HCT116 (cell line): ENCODE measurements around the gene CISTR. TPM values are rescaled to one million over a fixed set of nuclear protein-coding genes. Genes with fewer than 3 reads are reported as not detected.

Experiments
- ATAC-seq: fragments of 200-7000 bp; cut with Tn5 transposase; 2 replicates; pipeline ENCODE4 v1.9.1; 2020; ENCODE audit warnings: mild to moderate bottlenecking, moderate library complexity
- BruUV-seq: library from RNA; stranded (reverse); fragments of 400-500 nt; replicated peaks from 2 replicates; lab custom pipeline; 2021; lab: Mats Ljungman, UMichigan
- CTCF ChIA-PET: fragments of 300-600 bp; sonication (Branson Sonifier 250); formaldehyde crosslinking; loops from one replicate; lab custom pipeline; 2021; ENCODE audit warnings: antibody characterized with exemption; lab: Charles Lee
- POLR2A ChIA-PET: fragments of 300-600, 350-600 bp; sonication (Branson Sonifier 250); formaldehyde crosslinking; loops from one replicate; lab custom pipeline; 2021; ENCODE audit warnings: antibody characterized with exemption; lab: Charles Lee
- RAD21 ChIA-PET, 2 experiments: fragments of 300-600 bp; sonication (Branson Sonifier 250); formaldehyde crosslinking; loops; one replicate each; lab custom pipeline; 2023; ENCODE audit warnings: low total read pairs in 2 of 2; ENCODE audit not compliant: uncharacterized antibody in 2 of 2, unreplicated experiment in 2 of 2, low non-redundant PET in 1 of 2; lab: Charles Lee
- DNase-seq: peaks from one replicate; pipeline ENCODE4 v3.0.0-alpha.2; 2010; ENCODE audit warnings: low read depth, low spot score
- H2AFZ ChIP-seq: fragments of 200-600 bp; shearing (Covaris generic), sonication (generic); 2 replicates; pipeline ENCODE4 v1.6.1; 2017; ENCODE audit warnings: low read depth, mixed run types, mixed read lengths, antibody characterized with exemption, low read length; ENCODE audit not compliant: poor library complexity, severe bottlenecking
- H3K27ac ChIP-seq: 2 replicates; pipeline ENCODE4 v1.5.1; 2012; ENCODE audit warnings: low read depth, low read length
- H3K27me3 ChIP-seq: fragments of 200-600 bp; sonication (generic); 2 replicates; pipeline ENCODE4 v1.6.1; 2016; ENCODE audit warnings: mixed run types, low read length, mixed read lengths; ENCODE audit not compliant: insufficient read depth
- H3K36me3 ChIP-seq, 2 experiments: fragments of 200-500 bp in 1 of 2; fragments of 200-600 bp in 1 of 2; sonication (Bioruptor generic) in 1 of 2; sonication (generic) in 1 of 2; 2 replicates each; pipeline versions ENCODE4 v1.5.1 to v1.6.1; 2014 to 2016; ENCODE audit warnings: low read length in 2 of 2, inconsistent platforms in 1 of 2, mixed read lengths in 1 of 2, mixed run types in 1 of 2; ENCODE audit not compliant: insufficient read depth in 2 of 2, control insufficient read depth in 1 of 2
- H3K4me1 ChIP-seq, 2 experiments: fragments of 200-600 bp in 1 of 2; sonication (generic) in 1 of 2; 2 replicates each; pipeline versions ENCODE4 v1.5.1 to v1.6.1; 2012 to 2017; ENCODE audit warnings: low read length in 2 of 2, inconsistent platforms in 1 of 2, mild to moderate bottlenecking in 1 of 2, mixed read lengths in 1 of 2, mixed run types in 1 of 2, moderate library complexity in 1 of 2; ENCODE audit not compliant: insufficient read depth in 2 of 2, control insufficient read depth in 1 of 2
- H3K4me2 ChIP-seq: fragments of 200-600 bp; sonication (generic); 2 replicates; pipeline ENCODE4 v1.6.1; 2017; ENCODE audit warnings: mixed run types, low read length, mixed read lengths
- H3K4me3 ChIP-seq, 2 experiments: fragments of 200-600 bp in 1 of 2; sonication (generic) in 1 of 2; replicated peaks in 1 of 2; 2 replicates each; pipeline ENCODE4 v1.5.1; 2011 to 2016; ENCODE audit warnings: low read length in 2 of 2, control low read depth in 1 of 2, low read depth in 1 of 2, mild to moderate bottlenecking in 1 of 2, mixed read lengths in 1 of 2, mixed run types in 1 of 2
- H3K79me2 ChIP-seq: fragments of 200-600 bp; sonication (generic); 2 replicates; pipeline ENCODE4 v1.6.1; 2017; ENCODE audit warnings: mild to moderate bottlenecking, mixed run types, low read length, moderate library complexity, mixed read lengths; ENCODE audit not compliant: insufficient read depth
- H3K9ac ChIP-seq: fragments of 200-600 bp; sonication (generic); 2 replicates; pipeline ENCODE4 v1.6.1; 2016; ENCODE audit warnings: low read length, mixed read lengths
- H3K9me2 ChIP-seq: fragments of 200-600 bp; sonication (generic), shearing (Covaris generic); 2 replicates; pipeline ENCODE4 v1.6.1; 2017; ENCODE audit warnings: mixed run types, mild to moderate bottlenecking, moderate library complexity; ENCODE audit not compliant: insufficient read depth
- H3K9me3 ChIP-seq, 2 experiments: fragments of 200-500 bp in 1 of 2; fragments of 200-600 bp in 1 of 2; sonication (Bioruptor generic) in 1 of 2; sonication (generic) in 1 of 2; 2 replicates each; pipeline ENCODE4 v1.6.1; 2014 to 2017; ENCODE audit warnings: low read length in 2 of 2, mixed read lengths in 2 of 2, inconsistent platforms in 1 of 2, low read depth in 1 of 2, mild to moderate bottlenecking in 1 of 2, mixed run types in 1 of 2, moderate library complexity in 1 of 2; ENCODE audit not compliant: control insufficient read depth in 1 of 2, insufficient read depth in 1 of 2
- H4K20me1 ChIP-seq: fragments of 200-600 bp; sonication (generic), shearing (Covaris generic); 2 replicates; pipeline ENCODE4 v1.6.1; 2017; ENCODE audit warnings: mixed run types, mild to moderate bottlenecking, moderate library complexity; ENCODE audit not compliant: insufficient read depth
- CTCF ChIP-seq, 3 experiments: fragments of 200-600 bp in 1 of 3; sonication (generic) in 1 of 3; IDR thresholded peaks in 2 of 3; conservative IDR thresholded peaks in 1 of 3; 2 replicates each; pipeline ENCODE4 v1.5.1; 2012 to 2017; ENCODE audit warnings: low read depth in 2 of 3, low read length in 2 of 3, antibody characterized with exemption in 1 of 3, borderline replicate concordance in 1 of 3, control low read depth in 1 of 3, mild to moderate bottlenecking in 1 of 3, mixed read lengths in 1 of 3, mixed run types in 1 of 3, moderate library complexity in 1 of 3; ENCODE audit not compliant: insufficient read depth in 1 of 3
- EGR1 ChIP-seq: IDR thresholded peaks from 2 replicates; pipeline ENCODE4 v1.6.1; 2012; ENCODE audit warnings: low read depth
- ELF1 ChIP-seq: IDR thresholded peaks from 2 replicates; pipeline ENCODE4 v1.6.1; 2012; ENCODE audit warnings: low read depth, borderline replicate concordance
- EZH2 ChIP-seq: fragments of 200-600 bp; sonication (generic); IDR thresholded peaks from 2 replicates; pipeline ENCODE4 v1.6.1; 2017; ENCODE audit warnings: antibody characterized with exemption, mixed run types
- FOSL1 ChIP-seq: IDR thresholded peaks from 2 replicates; pipeline ENCODE4 v1.6.1; 2012; ENCODE audit warnings: low read depth
- POLR2A ChIP-seq: IDR thresholded peaks from 2 replicates; pipeline ENCODE4 v1.7.0; 2011; ENCODE audit warnings: borderline replicate concordance; ENCODE audit not compliant: insufficient read depth, insufficient read length; ENCODE audit errors: extremely low read depth
- POLR2AphosphoS5 ChIP-seq: IDR thresholded peaks from 2 replicates; pipeline ENCODE4 v1.6.1; 2011; ENCODE audit warnings: mild to moderate bottlenecking, low read depth, low read length, moderate library complexity
- SIN3A ChIP-seq: IDR thresholded peaks from 2 replicates; pipeline ENCODE4 v1.6.1; 2012; ENCODE audit warnings: low read depth
- TCF7L2 ChIP-seq: IDR thresholded peaks from 2 replicates; pipeline ENCODE4 v1.7.0; 2011; ENCODE audit warnings: borderline replicate concordance, inconsistent platforms; ENCODE audit not compliant: insufficient read depth, insufficient read length; ENCODE audit errors: extremely low read depth
- YY1 ChIP-seq: IDR thresholded peaks from 2 replicates; pipeline ENCODE4 v1.6.1; 2011; ENCODE audit warnings: low read length, low read depth, moderate library complexity, mild to moderate bottlenecking; ENCODE audit not compliant: insufficient replicate concordance; ENCODE audit errors: extremely low read depth
- ZFX ChIP-seq: fragments of 450-650 bp; IDR thresholded peaks from 2 replicates; pipeline ENCODE4 v1.6.1; 2017
- ZNF274 ChIP-seq: fragments of 200-500 bp; sonication (Bioruptor generic); IDR thresholded peaks from 2 replicates; pipeline ENCODE4 v1.6.1; 2014; ENCODE audit warnings: mild to moderate bottlenecking, low read depth, low read length, inconsistent platforms
- intact Hi-C: fragments of 100-400 bp; cut with micrococcal nuclease; formaldehyde crosslinking; loops from 2 replicates; pipeline ENCODE4 v1.10.0; 2022
- total RNA-seq: library from RNA; stranded (reverse); gene quantifications from one replicate; pipeline ENCODE4 v1.2.1, GENCODE V29; 2021; ENCODE audit not compliant: unreplicated experiment
- TF ChIP-seq, protein P1 (sequence below): IDR thresholded peaks from 2 replicates; pipeline ENCODE4 v1.6.1; 2012
- TF ChIP-seq, protein P2 (sequence below): IDR thresholded peaks from 2 replicates; pipeline ENCODE4 v1.6.1; 2012

Gene CISTR
- total RNA-seq, 1 experiment from 2014 or later, result not detected

- Histone ChIP-seq H3K4me3 (no peak overlapping the region), H3K9ac (no peak overlapping the region), H3K27me3 (0 out of 2 replicates have a peak, but pooled peaks cover 4% of the 10 kb centered on the region), H2AFZ (no peak overlapping the region), H3K9me2 (no peaks in the 10 kb centered on the region), H3K4me2 (no peak overlapping the region), H3K9me3 (no peaks in the 10 kb centered on the region), H3K27ac (no peak overlapping the region), H3K79me2 (no peaks in the 10 kb centered on the region), H3K36me3 (no peaks in the 10 kb centered on the region), H4K20me1 (no peaks in the 10 kb centered on the region), H3K4me1 (peaks cover 1 to 4% of the 10 kb centered on the region in 2 experiments; a peak in 2 of 4 replicates)
- intact Hi-C loops, result loop anchor here (1.0 kb wide), 1 partner anchor 157 kb away; no protein-coding TSS in a partner anchor
- no TSS peak for BruUV-seq
- DNase-seq (no peak), ATAC-seq (no peak)
- ChIA-PET POLR2A (no interaction called here), CTCF (interaction anchor here (0.6 to 3.1 kb wide), 3 partner anchors 11 to 157 kb away, joined by 3 to 14 read pairs (median 3); no protein-coding TSS in a partner anchor), RAD21 (no interaction called here)
- no peak for TF ChIP-seq FOSL1
- no peak for TF ChIP-seq EGR1
- TF ChIP-seq POLR2A, result no peak
- TF ChIP-seq SIN3A, result no peak
- TF ChIP-seq, protein P1, sequence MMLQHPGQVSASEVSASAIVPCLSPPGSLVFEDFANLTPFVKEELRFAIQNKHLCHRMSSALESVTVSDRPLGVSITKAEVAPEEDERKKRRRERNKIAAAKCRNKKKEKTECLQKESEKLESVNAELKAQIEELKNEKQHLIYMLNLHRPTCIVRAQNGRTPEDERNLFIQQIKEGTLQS, result no peak
- TF ChIP-seq, protein P2, sequence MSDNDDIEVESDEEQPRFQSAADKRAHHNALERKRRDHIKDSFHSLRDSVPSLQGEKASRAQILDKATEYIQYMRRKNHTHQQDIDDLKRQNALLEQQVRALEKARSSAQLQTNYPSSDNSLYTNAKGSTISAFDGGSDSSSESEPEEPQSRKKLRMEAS, result no peak
- TF ChIP-seq CTCF (IDR thresholded peaks at IDR 0.05 in 2 of 3, conservative IDR thresholded peaks at IDR 0.05 in 1 of 3; ENCODE audit: borderline replicate concordance in 1 of 3, insufficient read depth in 1 of 3, low read depth in 2 of 3, low read length in 2 of 3), result no peak
- no peak for TF ChIP-seq ELF1
- no peak for TF ChIP-seq EZH2
- no peak for TF ChIP-seq YY1
- TF ChIP-seq TCF7L2, result no peak
- no peak for TF ChIP-seq ZFX
- TF ChIP-seq ZNF274, result no peak
- TF ChIP-seq POLR2AphosphoS5, result no peak
These were observed 41.4 kb upstream of the CISTR start for GRCh38 chr12:53793221-53793620.
